NCI-H2107 treated with DMSO at 0.1 percent for 48 hours (cell line): ENCODE results near the gene UVRAG.

Experiments used
- DNase-seq: peaks from one replicate; lab custom pipeline; 2025; ENCODE audit not compliant: unreplicated experiment; lab: John Stamatoyannopoulos, UW

Gene UVRAG

DNA sequence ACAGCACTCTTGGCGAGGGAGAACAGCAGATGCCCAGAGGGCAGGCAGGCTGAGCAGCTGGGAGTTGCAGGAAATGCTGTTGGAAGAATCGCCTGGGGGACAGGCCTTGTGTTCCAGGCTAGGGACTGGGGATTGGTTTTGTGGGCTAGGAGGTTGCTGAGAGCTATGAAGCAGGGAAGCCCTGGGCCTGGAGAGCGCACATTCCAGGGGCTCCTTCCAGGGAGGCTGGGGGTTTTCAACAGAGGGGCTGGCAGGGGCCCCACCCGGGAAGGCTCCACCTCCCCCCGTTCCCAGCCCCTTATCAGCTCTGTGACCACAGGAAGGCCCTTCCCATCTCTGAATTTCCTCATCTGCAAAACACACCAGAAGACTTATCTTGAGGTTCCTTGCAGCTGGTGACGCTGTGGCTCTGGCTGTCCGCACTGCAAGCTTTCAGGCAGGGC, 369.6 kb downstream of the UVRAG start:
- DNase-seq, result no peak

GRCh38 chr11:76185511-76185910, 370.5 kb downstream of the UVRAG start:
- no peak for DNase-seq

DNA sequence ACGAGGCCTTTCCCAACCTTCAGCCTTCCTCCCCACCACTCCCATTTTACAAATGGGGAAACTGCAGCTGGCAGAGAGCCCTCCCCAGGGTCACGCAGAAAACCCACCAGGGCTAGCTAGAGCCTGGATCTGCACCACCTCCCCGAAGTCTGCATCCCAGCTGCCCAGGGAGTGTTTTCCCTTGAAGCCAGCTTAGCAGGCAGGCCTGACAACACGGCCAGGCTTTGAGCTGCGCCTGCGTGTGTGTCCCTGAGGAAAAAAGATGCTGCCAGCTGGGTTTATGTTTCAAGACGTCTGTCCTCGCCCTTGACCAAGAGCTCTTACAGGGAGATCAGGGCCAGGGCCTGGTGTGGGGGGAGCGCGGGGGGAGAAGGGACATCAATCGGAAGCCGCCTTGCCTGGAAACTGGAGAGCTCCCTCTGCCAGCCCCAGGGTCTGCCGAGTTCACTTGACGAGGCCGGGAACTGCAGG, 371.0 kb downstream of the UVRAG start:
- DNase-seq, result no peak

- DNase-seq, result no peak
These were observed 371.8 kb downstream of the UVRAG start for GRCh38 chr11:76186776-76187279.

DNA sequence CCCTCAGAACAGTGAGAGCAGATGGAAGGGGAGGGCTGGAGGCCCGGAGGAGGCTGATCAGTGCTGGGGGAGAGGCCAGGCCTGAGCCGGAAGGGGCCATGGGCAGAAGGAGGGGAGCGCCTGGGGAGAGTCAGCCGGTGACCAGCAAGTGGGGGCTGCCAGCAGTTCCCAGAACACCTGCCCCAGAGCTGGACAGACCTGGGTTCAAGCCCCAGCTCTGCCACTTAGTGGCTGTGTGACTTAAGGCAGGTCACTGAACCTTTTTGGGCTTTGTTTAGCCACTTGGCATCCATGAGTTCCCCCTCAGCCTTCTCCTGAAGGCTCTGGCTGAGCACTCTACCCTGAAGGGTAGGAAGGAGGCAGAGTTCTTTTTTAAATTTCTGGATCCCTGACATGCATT, 373.9 kb downstream of the UVRAG start:
- DNase-seq, result no peak

- DNase-seq, result no peak
These were observed 374.7 kb downstream of the UVRAG start for GRCh38 chr11:76189682-76190081.

- DNase-seq, result no peak
These were observed 375.4 kb downstream of the UVRAG start for GRCh38 chr11:76190376-76190775.
